ENCODE measurements around the gene ATP6V0B.

DNA sequence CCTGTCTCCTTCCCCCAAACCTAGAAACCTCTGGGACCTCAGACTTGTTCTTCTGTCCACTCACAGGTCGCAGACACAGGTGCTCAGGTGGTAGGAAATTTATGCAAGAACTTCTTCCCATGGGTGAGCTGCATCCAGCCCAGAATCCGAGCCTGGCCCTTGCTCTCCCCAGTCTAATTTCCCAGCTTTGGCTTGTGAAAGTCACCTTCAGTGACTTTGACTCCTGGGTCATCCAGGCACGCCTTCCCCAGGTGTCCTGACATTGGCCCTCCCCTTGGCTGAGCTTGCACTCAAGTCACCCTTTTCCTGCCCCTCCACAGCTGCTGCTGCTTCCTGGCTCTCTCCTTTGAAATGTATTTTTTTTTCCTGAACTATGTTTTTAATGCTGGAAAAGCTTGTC, 21.4 kb upstream of the ATP6V0B start:
- no peak for TF ChIP-seq EZH2 (IDR thresholded peaks at IDR 0.05; ENCODE audit: low read depth, unreplicated experiment)
- TF ChIP-seq, protein P1, sequence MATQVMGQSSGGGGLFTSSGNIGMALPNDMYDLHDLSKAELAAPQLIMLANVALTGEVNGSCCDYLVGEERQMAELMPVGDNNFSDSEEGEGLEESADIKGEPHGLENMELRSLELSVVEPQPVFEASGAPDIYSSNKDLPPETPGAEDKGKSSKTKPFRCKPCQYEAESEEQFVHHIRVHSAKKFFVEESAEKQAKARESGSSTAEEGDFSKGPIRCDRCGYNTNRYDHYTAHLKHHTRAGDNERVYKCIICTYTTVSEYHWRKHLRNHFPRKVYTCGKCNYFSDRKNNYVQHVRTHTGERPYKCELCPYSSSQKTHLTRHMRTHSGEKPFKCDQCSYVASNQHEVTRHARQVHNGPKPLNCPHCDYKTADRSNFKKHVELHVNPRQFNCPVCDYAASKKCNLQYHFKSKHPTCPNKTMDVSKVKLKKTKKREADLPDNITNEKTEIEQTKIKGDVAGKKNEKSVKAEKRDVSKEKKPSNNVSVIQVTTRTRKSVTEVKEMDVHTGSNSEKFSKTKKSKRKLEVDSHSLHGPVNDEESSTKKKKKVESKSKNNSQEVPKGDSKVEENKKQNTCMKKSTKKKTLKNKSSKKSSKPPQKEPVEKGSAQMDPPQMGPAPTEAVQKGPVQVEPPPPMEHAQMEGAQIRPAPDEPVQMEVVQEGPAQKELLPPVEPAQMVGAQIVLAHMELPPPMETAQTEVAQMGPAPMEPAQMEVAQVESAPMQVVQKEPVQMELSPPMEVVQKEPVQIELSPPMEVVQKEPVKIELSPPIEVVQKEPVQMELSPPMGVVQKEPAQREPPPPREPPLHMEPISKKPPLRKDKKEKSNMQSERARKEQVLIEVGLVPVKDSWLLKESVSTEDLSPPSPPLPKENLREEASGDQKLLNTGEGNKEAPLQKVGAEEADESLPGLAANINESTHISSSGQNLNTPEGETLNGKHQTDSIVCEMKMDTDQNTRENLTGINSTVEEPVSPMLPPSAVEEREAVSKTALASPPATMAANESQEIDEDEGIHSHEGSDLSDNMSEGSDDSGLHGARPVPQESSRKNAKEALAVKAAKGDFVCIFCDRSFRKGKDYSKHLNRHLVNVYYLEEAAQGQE (IDR thresholded peaks at IDR 0.05; ENCODE audit: unreplicated experiment) = no peak
